SKM-1 (cell line): Measurements from ENCODE around the gene REXO5.
A peak's percentile ranks its signal among the peaks of the same experiment; 100 is the strongest.
"Not testable (repeated sequence)": the region's sequence is repeated elsewhere in the genome, so short reads cannot be mapped to it uniquely, and the experiment has no call there.

Source experiments
- DNase-seq: peaks from one replicate; lab custom pipeline; 2025; ENCODE audit not compliant: unreplicated experiment; lab: John Stamatoyannopoulos, UW

The REXO5 gene

GRCh38 chr16:20847550-20847949 is 41.2 kb downstream of the REXO5 start:
- no peak for DNase-seq

GRCh38 chr16:20849589-20850390 is 43.5 kb downstream of the REXO5 start:
- DNase-seq = peak; percentile 39

GRCh38 chr16:20850981-20851380 is 44.7 kb downstream of the REXO5 start:
- DNase-seq = no peak

- DNase-seq = no peak
Observed at GRCh38 chr16:20851601-20852000, 45.3 kb downstream of the REXO5 start.

- no peak for DNase-seq
Observed at GRCh38 chr16:20853143-20853542, 46.8 kb downstream of the REXO5 start.

GRCh38 chr16:20853981-20854620 is 47.8 kb downstream of the REXO5 start:
- no peak for DNase-seq

- DNase-seq = no peak
Observed at GRCh38 chr16:20854963-20855362, 48.6 kb downstream of the REXO5 start.

- DNase-seq = no peak
Observed at GRCh38 chr16:20857281-20857680, 51.0 kb downstream of the REXO5 start.

- no peak for DNase-seq
Observed at GRCh38 chr16:20859229-20859628, 52.9 kb downstream of the REXO5 start.

GRCh38 chr16:20859699-20860098 is 53.4 kb downstream of the REXO5 start:
- no peak for DNase-seq

- DNase-seq = no peak
Observed at GRCh38 chr16:20860361-20860760, 54.0 kb downstream of the REXO5 start.

- not testable (repeated sequence) for DNase-seq
Observed at GRCh38 chr16:20860995-20861394, 54.7 kb downstream of the REXO5 start.

- no peak for DNase-seq
Observed at GRCh38 chr16:20862162-20862960, 56.0 kb downstream of the REXO5 start.

GRCh38 chr16:20864376-20864775 is 58.0 kb downstream of the REXO5 start:
- not testable (repeated sequence) for DNase-seq

- no peak for DNase-seq
Observed at GRCh38 chr16:20865420-20866131, 59.2 kb downstream of the REXO5 start.

GRCh38 chr16:20866145-20866772 is 59.9 kb downstream of the REXO5 start:
- peak; percentile 5 for DNase-seq

- DNase-seq = no peak
Observed at GRCh38 chr16:20866801-20867200, 60.5 kb downstream of the REXO5 start.

GRCh38 chr16:20867585-20867984 is 61.3 kb downstream of the REXO5 start:
- DNase-seq = no peak

- no peak for DNase-seq
Observed at GRCh38 chr16:20868890-20869289, 62.6 kb downstream of the REXO5 start.

GRCh38 chr16:20870122-20870820 is 63.9 kb downstream of the REXO5 start:
- peak; percentile 9 for DNase-seq
